Hepatocyte (in vitro differentiated cells): ENCODE measurements around the gene FOXO3. TPM values are rescaled to one million over a fixed set of nuclear protein-coding genes. Genes with fewer than 3 reads are reported as not detected.

Experiments
- DNase-seq: peaks from one replicate; pipeline ENCODE4 v3.0.0-alpha.2; 2016; ENCODE audit warnings: low spot score
- H2AFZ ChIP-seq: fragments of 200-600 bp; sonication (generic); 2 replicates; pipeline ENCODE4 v1.6.0; 2016; ENCODE audit warnings: antibody characterized with exemption, mild to moderate bottlenecking
- H3K27ac ChIP-seq: fragments of 200-600 bp; sonication (generic); 2 replicates; pipeline ENCODE4 v1.5.1; 2016; ENCODE audit warnings: mild to moderate bottlenecking
- H3K27me3 ChIP-seq: fragments of 200-600 bp; sonication (generic); 2 replicates; pipeline ENCODE4 v1.6.1; 2016
- H3K36me3 ChIP-seq: fragments of 200-600 bp; sonication (generic); replicated peaks from 2 replicates; pipeline ENCODE4 v1.5.1; 2016; ENCODE audit warnings: low read depth; ENCODE audit not compliant: insufficient read depth
- H3K4me1 ChIP-seq: fragments of 200-600 bp; sonication (generic); 2 replicates; pipeline ENCODE4 v1.5.1; 2016; ENCODE audit warnings: mild to moderate bottlenecking, moderate library complexity; ENCODE audit not compliant: insufficient read depth
- H3K4me2 ChIP-seq: fragments of 200-600 bp; sonication (generic); 2 replicates; pipeline ENCODE4 v1.6.0; 2016
- H3K4me3 ChIP-seq: fragments of 200-600 bp; sonication (generic); 2 replicates; pipeline ENCODE4 v1.5.1; 2016; ENCODE audit warnings: mild to moderate bottlenecking
- H3K79me2 ChIP-seq: fragments of 200-600 bp; sonication (generic); 2 replicates; pipeline ENCODE4 v1.6.0; 2017; ENCODE audit warnings: mild to moderate bottlenecking
- H3K9me2 ChIP-seq: fragments of 200-600 bp; sonication (generic); replicated peaks from 2 replicates; pipeline ENCODE4 v1.6.0; 2017; ENCODE audit warnings: mild to moderate bottlenecking; ENCODE audit not compliant: insufficient read depth
- H3K9me3 ChIP-seq: fragments of 200-600 bp; sonication (generic); 2 replicates; pipeline ENCODE4 v1.5.1; 2016; ENCODE audit warnings: low read depth, mild to moderate bottlenecking
- H4K20me1 ChIP-seq: fragments of 200-600 bp; sonication (generic); 2 replicates; pipeline ENCODE4 v1.6.0; 2016; ENCODE audit warnings: mild to moderate bottlenecking; ENCODE audit not compliant: insufficient read depth, poor library complexity, severe bottlenecking
- CTCF ChIP-seq: fragments of 200-600 bp; sonication (generic); IDR thresholded peaks from 2 replicates; pipeline ENCODE4 v1.5.1; 2016; ENCODE audit warnings: antibody characterized with exemption, mild to moderate bottlenecking; ENCODE audit not compliant: poor library complexity
- EZH2 ChIP-seq: fragments of 200-600 bp; sonication (generic); IDR thresholded peaks from 2 replicates; pipeline ENCODE4 v1.6.1; 2016; ENCODE audit warnings: antibody characterized with exemption, mild to moderate bottlenecking, borderline replicate concordance
- EZH2phosphoT487 ChIP-seq: fragments of 200-600 bp; sonication (generic); IDR thresholded peaks from one replicate; pipeline ENCODE4 v1.6.1; 2018; ENCODE audit warnings: antibody characterized with exemption, mild to moderate bottlenecking, low read depth, moderate library complexity; ENCODE audit not compliant: unreplicated experiment, severe bottlenecking
- WGBS: methylation state at CpG from one replicate; pipeline ENCODE4 v1.1.6; 2016; ENCODE audit warnings: low lambda C conversion rate; ENCODE audit errors: missing lambda C conversion rate; 5-methylcytosine and 5-hydroxymethylcytosine counted together
- polyA plus RNA-seq: library from polyadenylated mRNA; unstranded; fragments of >200 nt; fragmentation: Nextera tagmentation; extraction: Ambion mirVana; gene quantifications from 2 replicates; pipeline ENCODE4 v1.2.1, GENCODE V29; 2016
- total RNA-seq: library from RNA; depleted of rRNA; stranded (reverse); fragments of >200 nt; gene quantifications from 2 replicates; pipeline ENCODE4 v1.2.3, GENCODE V29; 2014

Gene FOXO3
- total and polyA plus RNA-seq, 2 experiments from 2014 or later: 44.6 to 54.9 TPM

- H3K27me3 ChIP-seq: no peaks in the 10 kb centered on the region
- no peak overlapping the region for H3K4me2 ChIP-seq
- H3K4me1 ChIP-seq: peaks cover 4% of the 10 kb centered on the region
- no peak for DNase-seq
- no peaks in the 10 kb centered on the region for H3K9me2 ChIP-seq
- no peak for TF ChIP-seq EZH2phosphoT487
- TF ChIP-seq EZH2: no peak
- TF ChIP-seq CTCF: no peak
- no peaks in the 10 kb centered on the region for H3K9me3 ChIP-seq
- no peak overlapping the region for H3K27ac ChIP-seq
- H3K4me3 ChIP-seq: no peak overlapping the region
- H4K20me1 ChIP-seq: peaks cover 48% of the 10 kb centered on the region
- 93% methylated on average over 3 of the region's 3 CpGs for WGBS
- peaks cover 81% of the 10 kb centered on the region for H3K79me2 ChIP-seq
- no peak overlapping the region for H2AFZ ChIP-seq
- H3K36me3 ChIP-seq: no peaks in the 10 kb centered on the region
Measured at GRCh38 chr6:108665495-108666196, 104.9 kb downstream of the FOXO3 start.

- Histone ChIP-seq H3K79me2 (peaks cover 84% of the 10 kb centered on the region), H3K4me3 (no peak overlapping the region), H3K4me2 (no peak overlapping the region), H3K36me3 (no peaks in the 10 kb centered on the region), H3K4me1 (peaks cover 4% of the 10 kb centered on the region), H3K27ac (no peak overlapping the region), H2AFZ (no peak overlapping the region), H4K20me1 (peaks cover 54% of the 10 kb centered on the region), H3K9me2 (no peaks in the 10 kb centered on the region), H3K27me3 (no peaks in the 10 kb centered on the region), H3K9me3 (no peaks in the 10 kb centered on the region)
- 83% methylated on average over 4 of the region's 4 CpGs for WGBS
- no peak for DNase-seq
- TF ChIP-seq CTCF: no peak
- no peak for TF ChIP-seq EZH2phosphoT487
- no peak for TF ChIP-seq EZH2
Measured at GRCh38 chr6:108666656-108667260, 106.0 kb downstream of the FOXO3 start.

DNA sequence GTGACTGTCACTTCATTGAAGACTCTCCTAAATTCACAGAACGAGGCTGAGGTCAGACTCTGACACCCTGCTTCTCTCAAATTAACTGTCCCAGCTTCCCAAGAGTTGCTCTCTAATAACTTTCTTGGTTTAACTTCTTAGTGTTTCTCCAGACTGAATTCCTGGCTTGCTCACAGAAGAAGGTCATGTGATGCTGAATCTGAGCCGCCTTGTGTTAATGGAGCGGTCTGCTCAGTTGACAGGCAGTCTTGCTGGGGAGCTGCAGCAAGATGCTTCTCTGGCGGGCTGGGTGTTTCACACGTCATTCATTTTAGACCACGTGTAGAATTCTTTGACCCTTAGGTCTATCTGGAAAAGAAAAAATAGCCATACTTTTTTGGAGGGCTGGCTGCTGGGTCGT, 107.3 kb downstream of the FOXO3 start:
- no peak overlapping the region for H3K4me2 ChIP-seq
- no peaks in the 10 kb centered on the region for H3K36me3 ChIP-seq
- H3K9me3 ChIP-seq: no peaks in the 10 kb centered on the region
- H3K27ac ChIP-seq: no peak overlapping the region
- no peaks in the 10 kb centered on the region for H3K27me3 ChIP-seq
- peaks cover 49% of the 10 kb centered on the region for H4K20me1 ChIP-seq
- H2AFZ ChIP-seq: no peak overlapping the region
- peaks cover 86% of the 10 kb centered on the region for H3K79me2 ChIP-seq
- WGBS: 59% methylated on average over 7 of the region's 7 CpGs
- H3K9me2 ChIP-seq: no peaks in the 10 kb centered on the region
- DNase-seq: peak; percentile 40
- peaks cover 4% of the 10 kb centered on the region for H3K4me1 ChIP-seq
- H3K4me3 ChIP-seq: no peak overlapping the region
- TF ChIP-seq EZH2 (no peak), CTCF (no peak), EZH2phosphoT487 (no peak)
